H1 (cell line): ENCODE data around the gene MLF1.

Experiments used
- CBX8 ChIP-seq: fragments of 300-800, 300-1000 bp; sonication (generic); IDR thresholded peaks from 2 replicates; pipeline ENCODE4 v1.7.1; 2016; ENCODE audit warnings: low read depth, low read length, borderline replicate concordance
- CHD1 ChIP-seq: IDR thresholded peaks from 2 replicates; pipeline ENCODE4 v1.6.1; 2012; ENCODE audit warnings: low read depth, low read length, improper control_type of control experiment
- JUND ChIP-seq: IDR thresholded peaks from 2 replicates; pipeline ENCODE4 v1.6.1; 2011; ENCODE audit warnings: mild to moderate bottlenecking, improper control_type of control experiment, low read length
- NRF1 ChIP-seq: IDR thresholded peaks from 2 replicates; pipeline ENCODE4 v1.6.1; 2011; ENCODE audit warnings: mild to moderate bottlenecking, low read depth, low read length, improper control_type of control experiment
- POLR2A ChIP-seq, 2 experiments: IDR thresholded peaks; 1 replicate in 1 of 2; 2 replicates in 1 of 2; pipeline ENCODE4 v1.6.1; 2011; ENCODE audit warnings: low read depth in 2 of 2, low read length in 2 of 2, mild to moderate bottlenecking in 2 of 2; ENCODE audit errors: control extremely low read depth in 1 of 2
- SRF ChIP-seq: IDR thresholded peaks from 2 replicates; pipeline ENCODE4 v1.6.1; 2011; ENCODE audit warnings: mild to moderate bottlenecking, low read depth, low read length, moderate library complexity
- TAF1 ChIP-seq: IDR thresholded peaks from 2 replicates; pipeline ENCODE4 v1.6.1; 2011; ENCODE audit warnings: mild to moderate bottlenecking, low read depth, low read length
- TCF12 ChIP-seq: IDR thresholded peaks from 2 replicates; pipeline ENCODE4 v1.6.1; 2011; ENCODE audit warnings: low read depth, mild to moderate bottlenecking, low read length
- YY1 ChIP-seq: IDR thresholded peaks from 2 replicates; pipeline ENCODE4 v1.6.1; 2011; ENCODE audit warnings: low read depth, mild to moderate bottlenecking, low read length
- ZNF274 ChIP-seq: IDR thresholded peaks from 2 replicates; pipeline ENCODE4 v1.7.0; 2012; ENCODE audit warnings: low read length, borderline replicate concordance; ENCODE audit errors: extremely low read depth
- TF ChIP-seq, protein P1 (sequence below), 3 experiments: IDR thresholded peaks; 1 replicate in 2 of 3; 2 replicates in 1 of 3; pipeline versions ENCODE4 v1.5.1 to v1.6.1; 2011; ENCODE audit warnings: low read length in 3 of 3, mild to moderate bottlenecking in 3 of 3, inconsistent platforms in 2 of 3, low read depth in 1 of 3, moderate library complexity in 1 of 3; ENCODE audit not compliant: insufficient read depth in 1 of 3; ENCODE audit errors: control extremely low read depth in 1 of 3
- TF ChIP-seq, protein P2 (sequence below): IDR thresholded peaks from 2 replicates; pipeline ENCODE4 v1.6.1; 2012; ENCODE audit warnings: low read length, inconsistent platforms
- TF ChIP-seq, protein P3 (sequence below): IDR thresholded peaks from 2 replicates; pipeline ENCODE4 v1.6.1; 2011; ENCODE audit warnings: low read depth, mild to moderate bottlenecking, low read length; ENCODE audit not compliant: insufficient read depth
- TF ChIP-seq, protein P4 (sequence below): IDR thresholded peaks from 2 replicates; pipeline ENCODE4 v1.6.1; 2012; ENCODE audit warnings: inconsistent platforms

GRCh38 chr3:158563076-158563475, 7.9 kb upstream of the MLF1 start:
- TF ChIP-seq ZNF274 (no peak), CBX8 (no peak), TAF1 (no peak), TCF12 (no peak), NRF1 (no peak), SRF (no peak), POLR2A (IDR thresholded peaks at IDR 0.05; ENCODE audit: control extremely low read depth in 1 of 2, low read depth in 2 of 2, low read length in 2 of 2) (no peak), YY1 (no peak), JUND (no peak), CHD1 (no peak)
- TF ChIP-seq, protein P1, sequence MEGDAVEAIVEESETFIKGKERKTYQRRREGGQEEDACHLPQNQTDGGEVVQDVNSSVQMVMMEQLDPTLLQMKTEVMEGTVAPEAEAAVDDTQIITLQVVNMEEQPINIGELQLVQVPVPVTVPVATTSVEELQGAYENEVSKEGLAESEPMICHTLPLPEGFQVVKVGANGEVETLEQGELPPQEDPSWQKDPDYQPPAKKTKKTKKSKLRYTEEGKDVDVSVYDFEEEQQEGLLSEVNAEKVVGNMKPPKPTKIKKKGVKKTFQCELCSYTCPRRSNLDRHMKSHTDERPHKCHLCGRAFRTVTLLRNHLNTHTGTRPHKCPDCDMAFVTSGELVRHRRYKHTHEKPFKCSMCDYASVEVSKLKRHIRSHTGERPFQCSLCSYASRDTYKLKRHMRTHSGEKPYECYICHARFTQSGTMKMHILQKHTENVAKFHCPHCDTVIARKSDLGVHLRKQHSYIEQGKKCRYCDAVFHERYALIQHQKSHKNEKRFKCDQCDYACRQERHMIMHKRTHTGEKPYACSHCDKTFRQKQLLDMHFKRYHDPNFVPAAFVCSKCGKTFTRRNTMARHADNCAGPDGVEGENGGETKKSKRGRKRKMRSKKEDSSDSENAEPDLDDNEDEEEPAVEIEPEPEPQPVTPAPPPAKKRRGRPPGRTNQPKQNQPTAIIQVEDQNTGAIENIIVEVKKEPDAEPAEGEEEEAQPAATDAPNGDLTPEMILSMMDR (IDR thresholded peaks at IDR 0.05; ENCODE audit: control extremely low read depth in 1 of 3, insufficient read depth in 1 of 3, low read depth in 1 of 3, low read length in 3 of 3) = no peak
- TF ChIP-seq, protein P2, sequence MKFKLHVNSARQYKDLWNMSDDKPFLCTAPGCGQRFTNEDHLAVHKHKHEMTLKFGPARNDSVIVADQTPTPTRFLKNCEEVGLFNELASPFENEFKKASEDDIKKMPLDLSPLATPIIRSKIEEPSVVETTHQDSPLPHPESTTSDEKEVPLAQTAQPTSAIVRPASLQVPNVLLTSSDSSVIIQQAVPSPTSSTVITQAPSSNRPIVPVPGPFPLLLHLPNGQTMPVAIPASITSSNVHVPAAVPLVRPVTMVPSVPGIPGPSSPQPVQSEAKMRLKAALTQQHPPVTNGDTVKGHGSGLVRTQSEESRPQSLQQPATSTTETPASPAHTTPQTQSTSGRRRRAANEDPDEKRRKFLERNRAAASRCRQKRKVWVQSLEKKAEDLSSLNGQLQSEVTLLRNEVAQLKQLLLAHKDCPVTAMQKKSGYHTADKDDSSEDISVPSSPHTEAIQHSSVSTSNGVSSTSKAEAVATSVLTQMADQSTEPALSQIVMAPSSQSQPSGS = no peak
- TF ChIP-seq, protein P3, sequence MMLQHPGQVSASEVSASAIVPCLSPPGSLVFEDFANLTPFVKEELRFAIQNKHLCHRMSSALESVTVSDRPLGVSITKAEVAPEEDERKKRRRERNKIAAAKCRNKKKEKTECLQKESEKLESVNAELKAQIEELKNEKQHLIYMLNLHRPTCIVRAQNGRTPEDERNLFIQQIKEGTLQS = no peak
- TF ChIP-seq, protein P4, sequence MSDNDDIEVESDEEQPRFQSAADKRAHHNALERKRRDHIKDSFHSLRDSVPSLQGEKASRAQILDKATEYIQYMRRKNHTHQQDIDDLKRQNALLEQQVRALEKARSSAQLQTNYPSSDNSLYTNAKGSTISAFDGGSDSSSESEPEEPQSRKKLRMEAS = no peak
